Measurements from ENCODE around the gene SVOPL. TPM values are rescaled to one million over a fixed set of nuclear protein-coding genes. Genes with fewer than 3 reads are reported as not detected.

Gene SVOPL
- polyA plus RNA-seq, 1 of the 3 experiments (the other 2 are of a cell fraction): not detected

GRCh38 chr7:138602451-138602850, 98.7 kb downstream of the SVOPL start:
- Histone ChIP-seq H3K79me2 (ENCODE audit: insufficient read depth) (no peaks in the 10 kb centered on the region), H3K4me2 (no peak overlapping the region), H3K36me3 (replicated peaks in 1 of 2; ENCODE audit: control insufficient read depth in 1 of 2, insufficient read depth in 2 of 2, low read length in 1 of 2) (no peaks in the 10 kb centered on the region), H3K9me3 (no peaks in the 10 kb centered on the region), H3K27ac (ENCODE audit: low read depth in 2 of 2, low read length in 1 of 2) (no peak overlapping the region), H4K20me1 (ENCODE audit: insufficient read depth) (no peaks in the 10 kb centered on the region), H2AFZ (ENCODE audit: low read depth) (no peak overlapping the region), H3K9me2 (no peaks in the 10 kb centered on the region), H3F3A (replicated peaks; ENCODE audit: insufficient read depth) (no peaks in the 10 kb centered on the region), H3K27me3 (ENCODE audit: insufficient read depth) (no peaks in the 10 kb centered on the region), H3K4me1 (ENCODE audit: control insufficient read depth in 1 of 2, insufficient read depth in 2 of 2, low read depth in 1 of 2, low read length in 1 of 2) (peaks cover 0 to 3% of the 10 kb centered on the region in 2 experiments; a peak in 1 of 4 replicates), H3K9ac (no peak overlapping the region), H3K4me3 (ENCODE audit: low read depth in 2 of 2, low read length in 1 of 2) (no peak overlapping the region)
- peak; percentile 38 for DNase-seq
- 67% methylated on average over 1 of the region's 1 CpG for WGBS (ENCODE audit: low lambda C conversion rate)
- CTCF ChIA-PET: interaction anchor here (1.2 to 1.9 kb wide), 2 partner anchors 17 to 136 kb away, joined by 4 to 6 read pairs; no protein-coding TSS in a partner anchor
- TF ChIP-seq SMC3 (IDR thresholded peaks at IDR 0.05; ENCODE audit: low read depth, low read length): no peak
- POLR2A ChIA-PET: no interaction called here

DNA sequence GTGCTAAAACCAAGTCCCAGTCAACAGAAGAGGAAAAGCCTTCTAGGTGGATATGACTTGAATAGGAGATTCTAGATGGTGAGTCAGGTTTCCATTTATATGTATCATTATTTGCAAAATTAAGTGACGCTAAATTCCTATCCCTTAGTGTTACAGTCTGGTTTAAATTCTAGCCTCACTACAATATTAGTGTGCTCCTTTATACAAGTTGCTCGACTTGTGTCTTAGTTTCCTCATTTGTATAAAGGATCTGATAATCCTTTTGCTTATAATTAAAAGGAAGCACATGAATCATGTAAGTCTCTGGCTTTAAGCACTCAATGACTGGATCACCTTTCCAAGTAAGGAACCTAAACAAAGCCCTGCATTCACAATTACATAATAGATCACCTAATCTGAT, 105.7 kb downstream of the SVOPL start:
- Histone ChIP-seq H3K79me2 (ENCODE audit: insufficient read depth) (no peaks in the 10 kb centered on the region), H3K9me2 (no peaks in the 10 kb centered on the region), H3F3A (replicated peaks; ENCODE audit: insufficient read depth) (no peaks in the 10 kb centered on the region), H3K4me3 (ENCODE audit: low read depth in 2 of 2, low read length in 1 of 2) (no peak overlapping the region), H2AFZ (ENCODE audit: low read depth) (no peak overlapping the region), H3K4me1 (ENCODE audit: control insufficient read depth in 1 of 2, insufficient read depth in 2 of 2, low read depth in 1 of 2, low read length in 1 of 2) (no peaks in the 10 kb centered on the region; a peak in 1 of 4 replicates), H4K20me1 (ENCODE audit: insufficient read depth) (no peaks in the 10 kb centered on the region), H3K9me3 (no peaks in the 10 kb centered on the region), H3K27ac (ENCODE audit: low read depth in 2 of 2, low read length in 1 of 2) (no peak overlapping the region), H3K9ac (no peak overlapping the region), H3K27me3 (ENCODE audit: insufficient read depth) (no peaks in the 10 kb centered on the region), H3K36me3 (replicated peaks in 1 of 2; ENCODE audit: control insufficient read depth in 1 of 2, insufficient read depth in 2 of 2, low read length in 1 of 2) (no peaks in the 10 kb centered on the region), H3K4me2 (no peak overlapping the region)
- no peak for DNase-seq
- TF ChIP-seq IRF3 (IDR thresholded peaks at IDR 0.05; ENCODE audit: low read depth, low read length) (no peak), SMC3 (IDR thresholded peaks at IDR 0.05; ENCODE audit: low read depth, low read length) (no peak), MXI1 (IDR thresholded peaks at IDR 0.05; ENCODE audit: low read depth, low read length) (no peak), EZH2phosphoT487 (IDR thresholded peaks at IDR 0.05; ENCODE audit: borderline replicate concordance, low read depth) (no peak), TEAD4 (IDR thresholded peaks at IDR 0.05; ENCODE audit: borderline replicate concordance, insufficient read depth) (no peak), NFIC (IDR thresholded peaks at IDR 0.05; ENCODE audit: borderline replicate concordance) (no peak), EP300 (IDR thresholded peaks at IDR 0.05; ENCODE audit: borderline replicate concordance in 1 of 2, low read depth in 1 of 2, low read length in 1 of 2) (no peak)
- ChIA-PET CTCF (interaction anchor here (1.4 kb wide), 1 partner anchor 23 kb away, joined by 3 read pairs; no protein-coding TSS in a partner anchor), POLR2A (no interaction called here)
- 52% methylated on average over 2 of the region's 2 CpGs for WGBS (ENCODE audit: low lambda C conversion rate)

DNA sequence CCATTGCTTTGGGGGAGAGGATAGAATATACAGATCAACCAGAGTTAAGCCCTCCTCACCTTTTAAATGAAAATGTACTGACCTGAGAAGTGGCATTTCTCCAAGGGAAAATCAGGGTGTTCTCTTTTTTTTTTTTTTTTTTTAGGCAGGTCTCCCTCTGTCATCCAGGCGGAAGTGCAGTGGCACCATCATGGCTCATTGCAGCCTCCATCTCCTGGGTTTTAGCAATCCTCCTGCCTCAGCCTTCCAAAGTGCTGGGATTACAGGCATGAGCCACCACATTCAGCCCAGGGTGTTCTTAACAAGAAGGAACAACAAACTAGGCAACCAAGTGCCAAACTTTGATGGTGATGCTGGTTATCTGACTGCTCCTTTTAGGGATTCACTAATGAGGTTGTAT, 111.0 kb downstream of the SVOPL start:
- H3K4me1 ChIP-seq (ENCODE audit: control insufficient read depth in 1 of 2, insufficient read depth in 2 of 2, low read depth in 1 of 2, low read length in 1 of 2): no peaks in the 10 kb centered on the region
- no peak overlapping the region for H3K4me2 ChIP-seq
- no peak overlapping the region for H3K4me3 ChIP-seq (ENCODE audit: low read depth in 2 of 2, low read length in 1 of 2)
- CTCF ChIA-PET: no interaction called here
- no peak overlapping the region for H3K9ac ChIP-seq
- H3F3A ChIP-seq (replicated peaks; ENCODE audit: insufficient read depth): no peaks in the 10 kb centered on the region
- POLR2A ChIA-PET: no interaction called here
- H3K27ac ChIP-seq (ENCODE audit: low read depth in 2 of 2, low read length in 1 of 2): no peak overlapping the region
- no peak overlapping the region for H2AFZ ChIP-seq (ENCODE audit: low read depth)
- H3K9me2 ChIP-seq: no peaks in the 10 kb centered on the region
- H3K79me2 ChIP-seq (ENCODE audit: insufficient read depth): no peaks in the 10 kb centered on the region
- 100% methylated on average over 1 of the region's 1 CpG for WGBS (ENCODE audit: low lambda C conversion rate)
- H3K27me3 ChIP-seq (ENCODE audit: insufficient read depth): no peaks in the 10 kb centered on the region
- DNase-seq: no peak
- H3K9me3 ChIP-seq: no peaks in the 10 kb centered on the region
- H3K36me3 ChIP-seq (replicated peaks in 1 of 2; ENCODE audit: control insufficient read depth in 1 of 2, insufficient read depth in 2 of 2, low read length in 1 of 2): peaks cover 9 to 14% of the 10 kb centered on the region in 2 experiments
- no peaks in the 10 kb centered on the region for H4K20me1 ChIP-seq (ENCODE audit: insufficient read depth)
- TF ChIP-seq GATA2 (CRISPR knock-in tag; IDR thresholded peaks at IDR 0.05) (no peak), GABPA (IDR thresholded peaks at IDR 0.05; ENCODE audit: low read depth) (no peak), RXRA (IDR thresholded peaks at IDR 0.05; ENCODE audit: borderline replicate concordance, low read depth) (no peak), ZBTB33 (IDR thresholded peaks at IDR 0.05; ENCODE audit: borderline replicate concordance, low read depth) (no peak), IRF3 (IDR thresholded peaks at IDR 0.05; ENCODE audit: low read depth, low read length) (no peak), RFX5 (IDR thresholded peaks at IDR 0.05; ENCODE audit: low read length) (no peak)
- TF ChIP-seq, protein P1, sequence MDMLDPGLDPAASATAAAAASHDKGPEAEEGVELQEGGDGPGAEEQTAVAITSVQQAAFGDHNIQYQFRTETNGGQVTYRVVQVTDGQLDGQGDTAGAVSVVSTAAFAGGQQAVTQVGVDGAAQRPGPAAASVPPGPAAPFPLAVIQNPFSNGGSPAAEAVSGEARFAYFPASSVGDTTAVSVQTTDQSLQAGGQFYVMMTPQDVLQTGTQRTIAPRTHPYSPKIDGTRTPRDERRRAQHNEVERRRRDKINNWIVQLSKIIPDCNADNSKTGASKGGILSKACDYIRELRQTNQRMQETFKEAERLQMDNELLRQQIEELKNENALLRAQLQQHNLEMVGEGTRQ (IDR thresholded peaks at IDR 0.05; ENCODE audit: borderline replicate concordance, low read depth, low read length): no peak
